Measurements from ENCODE around the gene MAFF. TPM values are rescaled to one million over a fixed set of nuclear protein-coding genes. Genes with fewer than 3 reads are reported as not detected.

Gene MAFF
- total RNA-seq, 4 donors from 2014 or later: 13.1 to 111 (median 24.6) TPM

GRCh38 chr22:38223289-38223960, 21.6 kb downstream of the MAFF start:
- intact Hi-C loops (cut with DNase I): no loop called here
- Histone ChIP-seq H3K9me3 (no peaks in the 10 kb centered on the region), H3K27ac (peak overlapping the region in 2 of 3 donors; percentile 40 to 48), H3K27me3 (no peaks in the 10 kb centered on the region), H3K36me3 (peaks cover 37 to 38% of the 10 kb centered on the region in 2 donors), H3K4me1 (peaks cover 8 to 37% of the 10 kb centered on the region in 2 donors), H3K4me3 (replicated peaks in 1 of 3) (no peak overlapping the region)
- DNase-seq: peak; percentile 85 to 88
- 38 to 46% methylated on average over 5 to 11 of the region's 12 CpGs for WGBS, 2 donors
- TF ChIP-seq POLR2A (IDR thresholded peaks at IDR 0.05) (peak in 1 of 2 donors; percentile 8), CTCF (IDR thresholded peaks at IDR 0.05) (peak in 1 of 6 experiments; percentile 5)

- Histone ChIP-seq H3K27me3 (no peaks in the 10 kb centered on the region), H3K4me3 (replicated peaks in 1 of 3) (no peak overlapping the region), H3K36me3 (peaks cover 45 to 52% of the 10 kb centered on the region in 2 donors), H3K27ac (peak overlapping the region in 1 of 3 donors; percentile 60), H3K4me1 (peaks cover 8 to 30% of the 10 kb centered on the region in 2 donors), H3K9me3 (no peaks in the 10 kb centered on the region)
- TF ChIP-seq CTCF (IDR thresholded peaks at IDR 0.05): no peak
- TF ChIP-seq POLR2A (IDR thresholded peaks at IDR 0.05): no peak
- WGBS, 2 donors: 92 to 95% methylated on average over 20 to 25 of the region's 25 CpGs
- no peak for DNase-seq
- intact Hi-C loops (cut with DNase I): no loop called here
Observed at GRCh38 chr22:38226853-38227649, 25.3 kb downstream of the MAFF start.

DNA sequence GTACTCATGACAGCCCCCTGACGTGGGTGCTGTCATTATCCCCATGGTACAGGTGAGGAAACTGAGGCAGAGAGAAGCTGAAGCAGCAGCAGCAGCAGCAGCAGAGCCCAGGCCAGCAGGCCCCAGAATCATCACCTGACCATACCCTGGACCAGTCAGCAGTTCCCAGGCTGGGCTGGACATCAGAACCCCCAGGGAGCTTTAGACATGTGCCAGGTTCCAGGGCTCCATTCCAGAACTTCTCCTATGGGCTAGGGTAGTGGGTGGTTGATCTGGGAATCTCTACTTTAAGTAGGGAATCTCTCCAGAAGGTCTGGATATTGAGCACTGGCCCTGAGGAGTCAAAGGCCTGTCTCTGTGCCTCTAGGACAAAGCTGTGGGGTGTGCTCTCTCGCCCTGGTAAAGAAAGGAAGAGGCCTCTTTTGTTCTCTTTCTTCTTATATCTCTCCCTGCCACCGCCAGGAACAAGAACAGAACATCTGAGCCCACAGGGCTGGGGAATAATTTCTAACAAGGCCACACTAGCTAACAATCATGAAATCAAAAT, 26.6 kb downstream of the MAFF start:
- Histone ChIP-seq H3K36me3 (peaks cover 45 to 61% of the 10 kb centered on the region in 2 donors), H3K4me3 (replicated peaks in 1 of 3) (no peak overlapping the region)

DNA sequence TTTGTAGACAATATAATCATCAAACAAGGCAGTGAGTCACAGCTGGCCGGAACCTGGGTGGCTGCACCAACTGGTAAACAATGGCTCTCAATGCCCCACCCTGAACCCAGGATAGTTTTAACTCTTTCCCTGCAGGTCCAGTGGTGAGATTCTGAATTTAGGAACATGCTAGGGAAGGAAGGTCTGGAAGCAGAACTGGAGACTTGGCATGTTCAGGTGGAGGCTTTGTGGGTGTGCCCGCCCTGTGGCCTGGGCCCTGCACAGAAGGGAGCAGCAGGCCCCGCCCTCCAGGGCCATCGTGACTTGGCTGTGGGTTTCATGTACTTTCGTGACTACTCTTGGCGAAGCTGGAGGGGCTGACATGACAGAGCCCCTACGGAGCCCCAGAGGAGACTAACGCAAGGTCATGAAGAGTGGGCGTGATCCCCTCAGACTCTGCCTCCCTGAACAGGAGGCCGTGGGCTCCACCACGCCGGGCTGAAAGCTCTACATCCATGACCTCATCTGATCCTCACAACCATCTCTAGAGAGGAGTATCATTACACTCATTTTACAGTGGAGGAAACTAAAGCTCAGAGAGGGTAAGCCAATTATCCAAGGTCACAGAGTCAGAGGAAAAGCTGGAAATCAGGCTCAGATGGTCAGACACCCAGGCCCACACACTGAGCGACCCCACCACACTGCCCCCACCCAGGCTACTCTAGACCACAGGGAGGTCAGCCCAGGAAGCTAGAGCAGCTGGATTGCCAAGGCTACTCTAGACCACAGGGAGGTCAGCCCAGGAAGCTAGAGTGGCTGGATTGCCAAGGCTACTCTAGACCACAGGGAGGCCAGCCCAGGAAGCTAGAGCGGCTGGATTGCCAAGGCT, 27.3 kb downstream of the MAFF start:
- Histone ChIP-seq H3K36me3 (peaks cover 45 to 61% of the 10 kb centered on the region in 2 donors), H3K27me3 (no peaks in the 10 kb centered on the region), H3K9me3 (no peaks in the 10 kb centered on the region), H3K4me3 (replicated peaks in 1 of 3) (no peak overlapping the region), H3K27ac (peak overlapping the region; percentile 46 to 68 (median 60)), H3K4me1 (peaks cover 0 to 24% of the 10 kb centered on the region in 2 donors)
- WGBS, 2 donors: 59 to 75% methylated on average over 9 to 11 of the region's 14 CpGs
- TF ChIP-seq POLR2A (IDR thresholded peaks at IDR 0.05) (no peak), CTCF (IDR thresholded peaks at IDR 0.05) (no peak)
- intact Hi-C loops (cut with DNase I): no loop called here
- no peak for DNase-seq

More for the DNA sequence above, 26.6 kb downstream of the MAFF start:
- intact Hi-C loops (cut with DNase I): no loop called here
- Histone ChIP-seq H3K27ac (peak overlapping the region; percentile 2 to 60 (median 46)), H3K9me3 (no peaks in the 10 kb centered on the region), H3K4me1 (peaks cover 6 to 26% of the 10 kb centered on the region in 2 donors), H3K27me3 (no peaks in the 10 kb centered on the region)
- DNase-seq: no peak
- TF ChIP-seq CTCF (IDR thresholded peaks at IDR 0.05) (no peak), POLR2A (IDR thresholded peaks at IDR 0.05) (no peak)
- 64 to 90% methylated on average over 3 of the region's 3 CpGs for WGBS, 2 donors

Measured in thyroid gland (tissue), 4 donors.